Epidermal melanocyte (primary cell): ENCODE data around the gene CNBD2.
"Not testable (repeated sequence)": the region's sequence is repeated elsewhere in the genome, so short reads cannot be mapped to it uniquely, and the experiment has no call there.

Experiments
- DNase-seq: peaks from one replicate; pipeline ENCODE4 v3.0.0; 2011; ENCODE audit warnings: low spot score; ENCODE audit not compliant: insufficient read length

CNBD2 gene

DNA sequence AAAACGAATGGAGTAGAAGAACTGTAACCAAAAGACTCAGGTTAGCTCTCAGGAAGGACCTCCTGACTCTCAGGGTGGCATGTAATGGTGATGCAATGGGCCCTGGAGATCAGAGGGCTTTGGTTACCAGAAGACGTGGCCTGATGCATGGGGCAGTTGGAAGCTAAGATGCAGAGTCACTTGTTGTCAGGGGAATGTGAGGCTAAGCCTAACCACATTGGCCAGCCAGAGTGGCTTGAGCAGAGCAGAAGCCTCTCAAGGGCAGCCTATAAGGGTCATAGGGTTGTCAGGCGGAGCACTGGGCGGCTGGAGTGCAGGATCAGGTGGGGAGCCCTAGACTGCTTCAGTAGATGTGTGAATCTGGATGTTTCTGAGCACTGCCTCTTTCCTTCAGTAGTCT is 5.9 kb downstream of the CNBD2 start:
- no peak for DNase-seq

- no peak for DNase-seq
Measured at GRCh38 chr20:35975576-35976373, 7.4 kb downstream of the CNBD2 start.

DNA sequence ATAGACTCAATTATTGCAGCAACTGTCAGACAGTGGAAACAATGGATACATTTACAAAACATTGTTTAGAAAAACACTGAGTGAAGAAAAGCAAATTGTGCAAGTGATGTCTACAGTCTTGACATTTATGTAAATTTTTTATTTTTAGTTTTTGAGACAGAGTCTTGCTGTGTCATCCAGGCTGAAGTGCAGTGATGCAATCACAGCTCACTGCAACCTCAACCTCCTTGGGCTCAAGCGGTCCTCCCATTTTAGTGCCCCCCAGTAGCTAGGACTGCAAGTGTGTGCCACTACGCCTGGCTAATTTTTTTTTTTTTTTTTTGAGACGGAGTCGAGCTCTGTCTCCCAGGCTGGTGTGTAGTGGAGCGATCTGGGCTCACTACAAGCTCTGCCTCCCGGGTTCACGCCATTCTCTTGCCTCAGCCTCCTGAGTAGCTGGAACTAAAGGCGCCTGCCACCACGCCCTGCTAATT is 9.7 kb downstream of the CNBD2 start:
- no peak for DNase-seq

DNA sequence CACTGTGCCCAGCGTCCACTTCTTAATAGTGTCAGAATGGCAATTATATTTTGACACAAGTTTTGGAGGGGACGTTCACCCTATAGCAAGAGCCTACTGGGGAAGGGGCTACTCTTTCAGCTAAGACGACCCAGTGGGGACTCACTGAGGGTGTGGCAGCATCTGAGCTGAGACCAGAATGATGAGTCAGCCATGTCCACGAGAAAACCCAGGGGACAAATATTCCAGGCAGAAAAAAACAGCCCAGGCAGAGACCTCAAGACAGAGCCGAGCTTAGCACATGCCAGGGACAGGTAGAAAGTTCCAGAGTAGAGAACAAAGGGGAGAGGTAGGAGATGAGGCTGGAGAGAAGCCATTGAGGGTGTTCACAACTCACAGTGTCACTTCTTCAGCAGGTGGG is 11.2 kb downstream of the CNBD2 start:
- no peak for DNase-seq

GRCh38 chr20:35981969-35982368 is 13.6 kb downstream of the CNBD2 start:
- no peak for DNase-seq

GRCh38 chr20:35984382-35984781 is 16.0 kb downstream of the CNBD2 start:
- DNase-seq: no peak

DNA sequence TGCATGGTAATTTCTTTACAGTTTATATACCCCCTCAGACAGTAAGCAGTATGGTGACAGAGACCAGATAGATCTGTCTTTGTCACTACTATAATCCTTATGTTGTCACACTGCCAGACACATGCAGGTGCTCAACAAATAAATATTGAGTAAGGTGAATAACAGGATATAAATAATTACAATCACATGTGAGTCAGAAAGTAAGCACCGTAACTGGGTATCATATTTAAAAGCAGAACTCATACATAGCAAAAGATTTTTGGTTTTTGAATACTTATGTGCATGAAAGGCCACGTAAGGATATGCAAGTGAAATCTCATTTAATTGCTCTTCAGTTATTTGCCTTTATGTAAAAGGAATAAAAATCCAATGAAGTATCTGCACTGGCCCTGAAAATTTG is 17.4 kb downstream of the CNBD2 start:
- no peak for DNase-seq

GRCh38 chr20:35988910-35989463 is 20.6 kb downstream of the CNBD2 start:
- no peak for DNase-seq

- peak; percentile 31 for DNase-seq
Measured at GRCh38 chr20:35991142-35991771, 22.9 kb downstream of the CNBD2 start.

DNA sequence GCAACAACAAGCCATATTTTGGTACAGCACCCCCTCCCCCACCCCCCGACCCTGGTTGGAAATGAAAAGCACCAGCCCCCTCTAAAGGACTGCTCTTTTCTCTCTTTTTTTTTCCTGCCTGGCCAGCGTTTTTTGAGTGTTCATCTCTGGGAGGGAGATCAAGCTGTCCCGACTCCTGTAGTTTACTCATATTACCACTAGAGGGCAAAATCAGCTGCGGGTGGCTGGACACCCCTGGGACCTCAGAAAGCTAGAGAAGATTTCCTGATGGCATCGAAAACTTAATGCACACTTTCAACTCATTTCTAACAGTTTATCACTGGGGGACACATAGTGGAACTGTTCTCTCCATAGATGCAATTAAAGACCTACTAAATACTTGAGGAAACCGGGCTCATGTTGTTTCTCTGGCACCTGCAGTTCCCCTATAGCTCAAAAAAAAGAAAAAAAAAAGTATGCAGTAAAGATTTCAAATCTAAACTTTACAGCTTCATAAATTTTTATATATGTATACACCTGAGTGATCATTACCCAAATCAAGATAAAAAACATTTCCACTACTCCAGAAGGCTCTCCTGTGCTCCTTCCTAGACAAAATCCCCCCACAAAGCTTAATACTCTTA is 24.4 kb downstream of the CNBD2 start:
- peak; percentile 91 for DNase-seq

GRCh38 chr20:35994994-35995453 is 26.6 kb downstream of the CNBD2 start:
- peak; percentile 85 for DNase-seq

DNA sequence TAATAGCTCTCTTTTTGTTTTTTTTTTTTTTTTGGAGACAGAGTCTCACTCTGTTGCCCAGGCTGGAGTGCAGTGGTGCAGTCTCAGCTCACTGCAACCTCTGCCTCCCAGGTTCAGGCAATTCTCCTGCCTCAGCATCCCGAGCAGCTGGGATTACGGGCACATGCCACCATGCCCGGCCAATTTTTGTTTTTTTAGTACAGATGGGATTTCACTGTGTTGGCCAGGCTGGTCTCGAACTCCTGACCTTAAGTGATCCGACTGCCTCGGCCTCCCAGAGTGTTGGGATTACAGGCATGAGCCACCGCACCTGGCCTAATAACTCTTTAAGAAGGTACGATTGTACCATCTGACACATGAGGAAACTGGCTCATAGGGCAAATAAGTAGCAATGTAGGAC is 28.1 kb downstream of the CNBD2 start:
- not testable (repeated sequence) for DNase-seq

DNA sequence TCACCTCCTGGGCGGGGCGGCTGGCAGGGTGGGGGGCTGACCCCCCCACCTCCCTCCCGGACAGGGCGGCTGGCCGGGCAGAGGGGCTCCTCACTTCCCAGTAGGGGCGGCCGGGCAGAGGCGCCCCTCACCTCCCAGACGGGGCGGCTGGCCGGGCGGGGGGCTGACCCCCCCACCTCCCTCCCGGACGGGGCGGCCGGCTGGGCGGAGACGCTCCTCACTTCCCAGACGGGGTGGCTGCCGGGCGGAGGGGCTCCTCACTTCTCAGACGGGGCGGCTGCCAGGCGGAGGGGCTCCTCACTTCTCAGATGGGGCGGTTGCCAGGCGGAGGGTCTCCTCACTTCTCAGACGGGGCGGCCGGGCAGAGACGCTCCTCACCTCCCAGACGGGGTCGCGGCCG is 32.9 kb downstream of the CNBD2 start:
- DNase-seq: not testable (repeated sequence)

DNA sequence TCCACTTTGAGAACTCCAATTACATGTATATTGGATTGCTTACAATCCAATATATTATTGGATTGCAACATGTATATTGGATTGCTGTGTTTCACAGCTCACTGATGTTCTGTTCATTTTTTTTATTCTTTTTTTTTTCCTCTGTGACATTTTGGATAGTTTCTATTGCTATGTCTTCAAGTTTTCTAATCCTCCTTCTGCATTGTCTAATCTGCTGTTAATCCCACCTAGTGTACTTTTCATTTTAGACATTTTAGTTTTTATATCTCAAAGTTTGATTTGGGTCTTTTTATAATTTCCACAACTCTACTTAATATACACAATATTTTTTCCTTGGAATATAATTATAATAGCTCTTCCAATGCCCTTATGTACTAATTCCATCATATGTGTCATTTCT is 34.5 kb downstream of the CNBD2 start:
- no peak for DNase-seq

DNA sequence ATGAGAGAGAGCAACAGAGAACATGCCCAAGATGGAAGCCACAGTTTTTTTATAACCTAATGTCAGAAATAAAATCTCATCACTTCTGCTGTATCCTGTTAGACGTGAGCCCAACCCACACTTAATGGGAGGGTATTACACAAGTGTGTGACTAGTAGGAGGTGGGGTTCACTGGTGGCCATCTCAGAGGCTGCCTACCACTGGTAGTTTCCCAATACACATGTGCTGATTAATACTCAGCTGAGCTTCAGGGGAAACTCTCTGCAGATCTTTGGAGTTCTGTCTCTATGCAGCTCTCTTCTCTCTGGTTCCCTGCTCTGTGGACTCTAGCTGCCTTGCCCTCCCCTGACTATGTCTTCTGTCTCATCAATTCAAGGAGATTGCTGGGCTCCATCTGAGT is 35.7 kb downstream of the CNBD2 start:
- no peak for DNase-seq

DNA sequence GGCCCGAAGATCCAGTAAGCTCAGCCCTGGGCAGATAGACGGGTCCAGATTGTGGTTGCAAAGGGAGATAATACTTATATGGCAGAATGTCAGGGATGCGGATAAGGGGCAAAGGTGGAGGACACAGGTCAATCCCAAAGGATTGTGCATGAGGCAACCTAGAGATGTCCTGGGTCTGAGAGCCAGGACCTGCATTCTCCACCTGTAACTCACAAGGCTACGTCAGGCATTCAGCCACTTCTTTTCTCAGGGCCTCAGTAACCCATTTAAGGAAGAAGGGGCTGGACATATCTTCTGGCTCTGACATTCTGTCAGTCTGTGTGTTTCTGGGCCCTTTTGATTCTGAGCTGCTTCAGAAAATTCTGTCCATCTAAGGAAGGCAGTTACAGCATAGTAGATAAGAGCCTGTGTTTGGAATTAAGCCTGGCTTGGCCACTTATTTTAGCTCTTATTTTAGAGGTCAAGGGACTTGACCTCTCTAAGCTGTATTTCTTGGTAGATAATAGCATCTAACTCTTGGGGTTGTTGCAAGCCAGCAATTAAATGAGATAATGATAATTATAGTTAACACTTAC is 40.2 kb downstream of the CNBD2 start:
- no peak for DNase-seq

DNA sequence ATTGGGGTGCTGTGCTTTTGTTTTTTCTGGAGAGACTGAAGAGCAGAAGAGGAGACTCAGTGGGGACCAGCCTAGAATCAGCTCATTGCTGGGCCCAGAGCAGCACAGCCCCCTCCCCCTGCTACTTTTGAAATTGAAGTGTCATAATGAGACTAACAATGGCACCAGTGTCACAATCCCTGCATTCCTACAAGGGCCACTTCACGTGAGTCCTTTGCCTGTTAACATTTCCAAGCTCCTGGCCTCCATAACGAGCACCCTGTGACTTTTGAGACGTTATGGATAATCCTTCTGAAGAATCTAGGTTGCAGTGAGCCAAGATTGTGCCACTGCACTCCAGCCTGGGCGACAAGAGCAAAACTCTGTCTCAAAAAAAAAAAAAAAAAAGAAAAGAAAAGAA is 41.7 kb downstream of the CNBD2 start:
- DNase-seq: no peak

- DNase-seq: no peak
Measured at GRCh38 chr20:36010825-36011224, 42.4 kb downstream of the CNBD2 start.

- no peak for DNase-seq
Measured at GRCh38 chr20:36015806-36016403, 47.5 kb downstream of the CNBD2 start.

DNA sequence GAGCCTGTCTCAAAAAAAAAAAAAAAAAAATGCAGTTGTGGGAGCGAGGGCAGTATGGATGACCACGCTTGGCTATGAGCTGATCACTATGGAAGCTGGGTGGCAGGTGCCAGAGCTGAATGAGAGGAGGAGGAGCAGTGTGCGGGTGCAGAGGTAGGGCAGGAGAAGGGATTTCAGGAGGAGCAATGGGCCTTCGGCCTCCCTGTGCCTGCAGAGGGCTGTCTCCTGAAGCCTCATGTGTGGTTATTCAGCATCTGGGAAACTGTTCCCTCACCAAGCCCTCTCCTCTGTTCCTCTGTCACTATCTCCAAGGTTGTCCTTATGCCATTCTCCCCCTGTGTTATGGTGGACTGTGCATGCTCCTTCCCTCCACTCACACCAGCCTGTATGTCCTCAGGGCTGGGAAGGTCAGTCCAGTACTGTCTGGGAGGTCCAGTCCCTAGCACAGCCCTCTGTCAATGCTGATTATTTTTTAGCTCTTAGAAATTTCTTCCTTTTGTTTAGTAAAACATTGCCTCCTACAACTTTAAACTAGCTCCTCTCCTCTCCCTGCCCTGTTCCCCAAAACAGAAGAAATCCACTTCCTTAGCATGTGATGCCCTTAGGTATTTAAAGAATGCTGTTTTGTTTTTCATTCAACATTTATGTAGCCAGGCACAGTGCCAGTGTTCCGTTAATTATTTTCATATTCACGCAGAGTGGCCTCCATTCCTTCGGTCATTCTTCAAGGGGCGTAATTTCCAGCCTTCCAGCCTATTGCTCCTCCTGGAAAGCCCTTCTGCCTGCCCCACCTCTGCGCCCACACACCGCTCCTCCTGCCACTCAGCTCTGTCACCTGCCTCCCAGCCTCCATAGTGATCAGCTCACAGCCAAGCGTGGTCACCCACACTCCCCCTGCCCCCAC is 48.9 kb downstream of the CNBD2 start:
- peak; percentile 70 for DNase-seq
